ENCODE data around the gene ZC3H7B.

DNA sequence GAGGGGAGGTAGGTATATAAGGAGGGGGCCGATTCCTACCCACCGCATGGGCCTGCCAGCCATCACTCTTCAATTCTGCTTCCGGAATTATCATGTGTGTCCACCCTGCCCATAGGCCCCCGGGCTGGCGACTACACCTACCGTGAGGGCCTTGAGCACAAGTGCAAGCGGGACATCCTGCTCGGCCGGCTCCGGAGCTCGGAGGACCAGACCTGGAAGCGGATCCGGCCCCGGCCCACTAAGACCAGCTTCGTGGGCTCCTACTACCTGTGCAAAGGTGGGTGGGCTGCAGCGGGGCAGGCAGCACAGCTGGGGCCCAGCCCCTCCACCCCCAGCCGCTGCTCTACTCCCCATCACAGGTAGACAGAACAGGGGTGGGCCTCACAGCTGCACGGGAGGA, 42.0 kb downstream of the ZC3H7B start:
- TF ChIP-seq, protein P1, sequence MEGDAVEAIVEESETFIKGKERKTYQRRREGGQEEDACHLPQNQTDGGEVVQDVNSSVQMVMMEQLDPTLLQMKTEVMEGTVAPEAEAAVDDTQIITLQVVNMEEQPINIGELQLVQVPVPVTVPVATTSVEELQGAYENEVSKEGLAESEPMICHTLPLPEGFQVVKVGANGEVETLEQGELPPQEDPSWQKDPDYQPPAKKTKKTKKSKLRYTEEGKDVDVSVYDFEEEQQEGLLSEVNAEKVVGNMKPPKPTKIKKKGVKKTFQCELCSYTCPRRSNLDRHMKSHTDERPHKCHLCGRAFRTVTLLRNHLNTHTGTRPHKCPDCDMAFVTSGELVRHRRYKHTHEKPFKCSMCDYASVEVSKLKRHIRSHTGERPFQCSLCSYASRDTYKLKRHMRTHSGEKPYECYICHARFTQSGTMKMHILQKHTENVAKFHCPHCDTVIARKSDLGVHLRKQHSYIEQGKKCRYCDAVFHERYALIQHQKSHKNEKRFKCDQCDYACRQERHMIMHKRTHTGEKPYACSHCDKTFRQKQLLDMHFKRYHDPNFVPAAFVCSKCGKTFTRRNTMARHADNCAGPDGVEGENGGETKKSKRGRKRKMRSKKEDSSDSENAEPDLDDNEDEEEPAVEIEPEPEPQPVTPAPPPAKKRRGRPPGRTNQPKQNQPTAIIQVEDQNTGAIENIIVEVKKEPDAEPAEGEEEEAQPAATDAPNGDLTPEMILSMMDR (conservative IDR thresholded peaks at IDR 0.05), result no peak
- no peak for TF ChIP-seq EZH2 (IDR thresholded peaks at IDR 0.05; ENCODE audit: low read depth)

All from PC-9 (cell line).